Activated naive CD8-positive, alpha-beta T cell treated with anti-CD3 and anti-CD28 coated beads, Interleukin-2, amount 50 U/mL, for 16 hours (primary cell): ENCODE measurements around the gene GAN.

Source experiments
- DNase-seq: peaks from one replicate; pipeline ENCODE4 v3.0.0-alpha.2; 2020; ENCODE audit warnings: low read depth, low spot score

Gene GAN

DNA sequence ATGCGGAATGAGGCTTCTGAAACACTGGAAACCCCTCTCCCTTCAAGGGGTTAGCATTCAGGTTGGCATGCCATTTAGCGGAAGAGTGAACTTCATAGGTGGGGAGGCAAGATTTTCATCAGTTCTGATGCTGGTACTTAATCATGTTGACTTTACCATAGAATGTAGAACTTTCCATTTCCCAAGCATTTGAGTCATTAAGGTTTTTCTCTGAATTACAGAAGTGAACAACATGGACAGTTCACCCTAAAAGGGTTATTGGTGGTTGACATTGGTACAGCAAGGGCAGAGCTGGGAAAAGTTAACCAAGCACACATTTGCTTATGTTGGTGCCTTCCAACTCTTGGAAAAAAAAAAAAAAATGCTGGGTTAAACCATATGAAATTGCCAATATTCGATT is 39.1 kb downstream of the GAN start:
- DNase-seq: no peak

DNA sequence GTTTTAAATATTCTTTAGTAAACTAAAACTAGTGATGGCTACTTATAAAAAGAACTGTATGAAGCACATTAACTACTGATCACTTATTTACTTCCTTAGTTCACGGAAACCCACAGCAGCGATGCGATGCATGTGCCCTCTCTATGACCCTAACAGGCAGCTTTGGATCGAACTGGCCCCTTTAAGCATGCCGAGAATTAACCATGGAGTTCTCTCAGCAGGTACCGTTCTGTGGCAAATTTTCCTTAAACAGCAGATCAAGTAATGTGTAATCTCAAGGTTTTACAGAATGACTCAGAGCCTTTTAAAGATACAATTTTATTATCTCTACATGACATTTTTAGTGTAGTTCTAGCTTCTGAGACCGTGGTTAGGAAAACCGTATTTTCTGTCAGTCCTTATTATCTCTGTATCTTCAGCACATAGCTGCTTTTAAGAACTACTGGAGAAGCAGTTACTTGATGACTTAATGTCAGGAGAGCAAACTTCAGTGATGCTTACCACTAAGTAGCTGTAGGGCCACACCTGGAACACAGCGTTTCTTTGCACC is 43.0 kb downstream of the GAN start:
- no peak for DNase-seq

DNA sequence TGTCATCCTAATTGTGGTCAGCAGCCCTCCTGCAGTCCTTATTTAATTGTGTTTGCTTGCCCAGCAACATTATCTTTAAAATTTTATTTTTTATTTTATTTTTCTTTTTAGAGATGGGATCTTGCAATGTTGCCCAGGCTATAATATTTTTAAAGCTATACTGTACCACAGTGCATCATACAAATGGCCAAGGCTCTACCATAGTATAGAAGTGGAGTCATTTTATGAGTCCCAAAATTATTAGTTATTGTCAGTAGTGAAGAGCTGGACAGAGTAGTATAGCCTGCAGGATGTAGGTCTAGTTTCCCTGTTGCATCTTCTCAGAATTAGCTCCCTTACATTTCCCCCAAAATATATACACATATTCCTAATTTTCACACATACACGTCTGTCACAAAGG is 44.1 kb downstream of the GAN start:
- DNase-seq: no peak

DNA sequence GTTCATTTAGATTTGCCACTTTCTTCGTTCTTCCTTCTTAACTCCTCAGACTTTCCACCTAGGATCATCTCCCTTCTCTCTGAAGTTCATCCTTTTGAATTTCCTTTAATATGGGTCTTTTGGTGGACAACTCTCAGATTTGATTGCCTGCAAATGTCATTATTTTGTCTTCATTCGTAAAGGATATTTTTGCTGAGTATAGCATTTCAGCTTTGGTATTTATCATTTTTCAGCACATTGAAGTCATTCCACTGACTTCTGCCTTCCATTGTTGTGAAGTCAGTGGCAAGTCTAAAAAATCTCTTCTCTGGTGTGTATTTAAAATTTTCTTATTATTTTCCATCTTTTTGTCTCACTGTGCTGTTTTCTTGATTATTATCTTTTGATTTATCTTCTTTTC is 45.4 kb downstream of the GAN start:
- no peak for DNase-seq

DNA sequence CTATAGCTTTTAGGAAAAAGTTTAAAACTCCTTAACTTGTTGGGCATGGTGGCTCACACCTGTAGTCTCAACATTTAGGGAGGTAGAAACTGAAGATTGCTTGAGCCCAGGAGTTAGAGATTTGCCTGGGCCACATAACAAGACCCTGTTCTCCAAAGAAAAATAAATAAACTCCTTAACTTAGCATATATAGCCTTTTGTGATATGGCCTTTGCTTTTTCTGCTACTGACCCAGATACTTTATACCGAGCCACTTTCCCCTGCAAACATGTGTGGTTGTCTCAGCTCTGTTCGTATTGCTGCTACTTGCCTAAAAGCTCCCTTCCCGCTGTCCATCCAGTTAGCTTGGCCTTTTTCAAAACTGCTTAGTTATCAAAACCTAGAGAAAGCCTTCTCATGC is 51.0 kb downstream of the GAN start:
- DNase-seq: no peak

DNA sequence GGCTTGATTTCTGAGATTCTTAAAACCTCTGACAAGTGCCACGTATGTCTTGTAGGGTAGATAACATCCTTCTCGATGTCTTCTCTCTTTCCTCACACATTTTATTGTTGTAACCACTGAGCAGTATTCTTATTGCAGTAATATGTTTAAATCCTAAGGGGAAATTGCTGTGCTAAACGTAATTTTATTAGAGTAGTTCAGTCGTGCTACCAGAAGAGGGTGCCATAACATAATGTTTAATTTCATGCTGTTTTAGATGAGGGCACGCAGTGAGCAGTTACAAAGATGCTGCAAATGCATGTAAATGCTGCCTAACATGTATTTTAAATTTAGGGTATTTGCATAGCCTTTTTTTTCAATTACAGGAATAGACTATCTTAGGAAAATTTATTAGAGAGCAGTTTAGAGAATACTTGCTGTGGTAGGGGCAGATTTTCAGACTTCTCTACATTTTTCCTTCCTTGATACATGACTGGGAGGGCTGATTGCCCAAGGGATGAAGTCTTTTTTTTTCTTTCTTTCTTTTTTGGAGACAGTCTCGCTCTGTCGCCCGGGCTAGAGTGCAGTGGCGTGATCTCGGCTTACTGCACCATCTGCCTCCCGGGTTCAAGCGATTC is 51.7 kb downstream of the GAN start:
- DNase-seq: no peak

DNA sequence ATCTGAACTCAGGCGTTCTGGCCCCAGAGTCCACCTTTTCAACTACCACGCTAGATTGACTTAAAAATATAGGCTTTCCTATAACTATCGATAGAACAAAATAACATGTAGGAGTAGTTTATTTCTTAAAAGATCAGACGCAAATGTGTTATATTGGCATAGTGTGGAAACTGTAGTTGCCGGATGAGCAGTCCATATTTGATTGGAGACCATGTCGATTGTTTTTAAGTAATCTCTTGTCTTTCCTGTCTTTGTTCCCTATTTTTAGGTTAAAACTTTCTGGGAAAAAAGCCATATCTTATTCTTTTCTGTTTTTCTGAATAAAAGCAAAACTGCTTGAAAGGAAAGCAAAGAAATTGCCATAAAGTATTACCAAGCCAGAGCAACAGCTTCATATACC is 53.1 kb downstream of the GAN start:
- no peak for DNase-seq

DNA sequence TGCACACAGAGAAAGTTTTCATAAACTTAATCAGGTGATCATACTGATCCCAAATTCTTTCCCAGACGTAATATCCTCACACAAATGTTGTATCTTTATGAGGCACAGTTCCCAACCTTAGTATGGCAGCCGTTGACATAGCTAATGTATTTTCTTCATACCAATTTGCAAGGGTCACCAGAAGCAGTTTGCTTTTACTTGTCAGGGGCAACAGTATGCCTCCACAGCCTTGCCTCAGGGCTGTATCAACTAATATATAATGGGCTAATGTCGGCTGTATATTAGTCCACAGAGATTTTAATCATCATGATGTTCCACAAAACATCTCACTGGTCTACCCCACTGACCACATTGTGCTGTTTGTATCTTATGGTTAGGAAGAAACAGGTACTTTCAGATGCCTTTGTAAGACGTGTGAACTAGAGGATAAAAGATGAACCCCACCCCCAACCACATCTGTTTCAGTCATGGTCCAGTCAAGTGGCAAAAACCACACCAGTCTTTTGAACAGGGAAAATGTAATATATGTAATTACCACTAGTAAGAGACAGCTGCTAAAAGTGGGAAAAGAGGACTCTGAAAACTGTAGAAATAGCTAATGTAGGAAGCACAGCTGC is 55.2 kb downstream of the GAN start:
- DNase-seq: no peak

DNA sequence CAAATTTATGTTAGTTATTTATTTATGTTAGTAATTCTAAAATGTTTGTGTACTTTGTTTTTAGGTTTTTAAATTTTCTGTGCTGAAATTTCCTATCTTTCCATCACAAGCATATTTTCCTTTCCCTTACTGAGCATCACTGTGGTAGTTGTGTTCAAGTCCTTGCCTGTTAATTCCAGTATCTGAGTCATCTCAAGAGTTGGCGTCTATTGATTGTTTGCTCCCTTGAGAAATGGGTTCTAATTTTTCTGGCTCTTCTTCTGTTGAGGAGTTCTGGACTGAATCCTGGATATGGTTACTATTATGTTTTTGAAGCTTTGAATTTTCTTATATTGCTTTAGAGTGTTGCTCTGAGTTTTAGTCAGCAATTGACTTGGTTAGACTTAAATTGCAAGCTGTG is 56.3 kb downstream of the GAN start:
- DNase-seq: no peak

DNA sequence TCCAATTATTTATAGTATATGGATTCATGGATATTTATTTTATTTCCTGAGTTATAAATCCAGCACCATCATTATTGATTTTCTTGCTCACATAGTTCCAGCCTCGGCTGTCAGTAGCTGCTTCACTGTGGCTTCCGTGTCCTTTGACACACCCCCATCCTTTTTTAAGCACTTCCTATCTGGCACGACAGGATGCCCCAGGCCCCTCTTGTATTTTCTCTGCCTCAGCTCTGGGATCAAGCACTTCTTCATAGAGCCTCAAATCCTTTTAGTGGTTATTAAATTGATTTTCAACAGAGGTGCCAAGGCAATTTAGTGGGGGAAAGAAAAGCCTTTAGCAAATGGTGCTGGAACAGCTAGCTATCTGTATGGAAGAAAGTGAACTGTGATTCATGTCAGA is 59.8 kb downstream of the GAN start:
- DNase-seq: no peak

DNA sequence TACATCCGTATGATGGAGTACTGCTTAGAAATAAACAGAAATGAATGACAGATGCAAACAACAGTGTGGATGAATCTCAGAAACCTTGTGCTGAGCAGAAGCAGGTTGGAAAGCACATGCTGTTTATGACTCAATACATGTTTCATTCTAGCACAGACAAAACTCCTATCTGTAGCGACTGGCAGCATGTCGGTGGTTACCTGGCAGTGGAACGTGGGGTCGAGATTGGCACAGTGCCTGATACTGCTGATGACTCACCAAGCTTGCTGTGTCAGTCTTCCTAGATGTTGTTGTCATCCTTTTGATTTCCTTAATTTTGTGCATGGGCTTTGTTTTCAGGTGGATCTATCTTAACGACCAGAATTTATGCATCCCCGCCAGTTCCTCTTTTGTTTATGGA is 62.1 kb downstream of the GAN start:
- no peak for DNase-seq

DNA sequence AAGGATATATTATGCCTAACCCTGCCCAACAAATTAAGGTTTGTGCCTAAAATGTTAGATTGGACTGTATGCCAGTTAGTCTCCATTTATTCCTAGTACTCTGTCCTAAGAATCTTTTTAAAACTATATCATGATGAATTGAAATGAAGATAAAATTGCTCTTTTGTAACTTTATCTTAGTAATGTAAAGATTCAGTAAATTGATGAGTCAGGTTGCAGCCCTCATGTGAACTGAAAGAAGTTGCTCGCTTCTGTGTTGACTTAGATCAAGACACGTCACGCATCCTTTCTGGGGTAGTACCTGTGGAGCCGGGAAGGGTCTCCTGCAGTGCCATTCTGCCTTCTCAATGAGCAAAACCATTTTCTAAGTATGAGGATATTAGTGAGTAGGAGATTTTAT is 63.3 kb downstream of the GAN start:
- DNase-seq: no peak

DNA sequence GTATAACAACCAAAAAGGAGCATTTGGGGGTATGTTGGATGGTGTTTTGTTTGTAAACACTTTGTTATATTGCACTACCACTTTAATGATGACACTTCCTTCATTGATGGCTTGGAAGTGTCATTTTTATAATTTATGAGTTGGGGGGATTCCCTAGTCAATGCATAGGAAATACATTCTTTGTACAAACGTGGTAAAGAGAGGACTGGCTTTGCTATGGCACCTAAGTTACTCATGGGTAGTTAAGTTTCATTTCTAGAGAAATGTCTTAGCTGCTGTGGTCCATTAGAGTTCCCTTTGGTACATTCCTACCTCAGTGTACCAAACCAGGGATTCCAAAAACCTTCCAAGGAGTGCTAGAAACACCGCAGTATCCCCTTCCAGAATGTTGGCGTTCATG is 66.2 kb downstream of the GAN start:
- no peak for DNase-seq

DNA sequence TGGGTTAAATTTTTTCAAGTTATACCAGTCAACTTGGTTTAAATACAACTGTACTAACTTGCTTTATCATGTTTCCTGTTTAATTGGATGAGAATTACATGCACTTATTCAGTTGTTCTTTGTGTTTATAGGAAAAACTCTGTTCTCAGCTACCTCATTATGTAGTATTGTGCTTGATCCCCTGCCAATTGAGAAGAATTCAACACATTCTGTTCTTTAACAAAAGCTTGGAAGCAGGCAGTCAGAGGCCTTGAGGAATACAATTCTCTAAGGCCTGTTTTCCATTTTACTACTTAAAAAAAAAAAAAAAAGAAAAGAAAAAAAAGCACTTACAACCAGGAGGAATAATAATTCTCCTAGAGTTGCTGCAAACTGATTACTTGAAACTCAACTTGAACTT is 69.2 kb downstream of the GAN start:
- no peak for DNase-seq

DNA sequence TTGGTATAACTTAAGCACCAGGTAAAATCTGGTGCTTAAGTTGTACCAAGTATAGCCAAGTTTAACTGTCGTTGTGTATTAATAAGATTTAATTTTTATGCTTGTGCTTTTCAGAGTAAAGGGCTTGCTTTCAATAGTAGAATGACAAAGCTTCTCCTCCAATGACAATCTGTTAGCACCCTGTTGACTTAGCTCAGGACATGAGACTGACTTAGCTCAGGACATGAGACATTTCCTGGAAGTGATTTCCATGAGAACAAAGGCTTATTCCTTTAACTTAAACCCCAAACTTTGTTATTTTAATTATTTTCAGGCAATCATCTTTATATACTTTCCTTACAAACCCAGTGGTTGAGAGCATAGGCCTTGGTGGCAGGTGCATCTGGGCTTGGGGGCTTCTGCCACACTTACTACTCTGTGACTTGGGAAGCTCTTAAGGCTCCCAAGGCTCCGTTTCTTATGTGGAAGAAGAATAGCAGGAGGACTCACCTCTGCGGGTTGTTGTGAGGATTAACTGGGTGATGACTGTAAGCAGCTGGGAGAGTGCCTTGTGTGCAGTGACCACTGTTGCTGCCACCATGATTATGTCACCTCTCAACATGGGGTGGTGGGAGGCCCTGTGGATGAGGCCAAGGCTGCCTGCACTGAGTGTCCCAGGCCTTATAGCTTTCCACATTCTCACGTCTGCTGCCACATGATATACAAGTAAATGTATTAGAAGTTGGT is 70.4 kb downstream of the GAN start:
- no peak for DNase-seq

DNA sequence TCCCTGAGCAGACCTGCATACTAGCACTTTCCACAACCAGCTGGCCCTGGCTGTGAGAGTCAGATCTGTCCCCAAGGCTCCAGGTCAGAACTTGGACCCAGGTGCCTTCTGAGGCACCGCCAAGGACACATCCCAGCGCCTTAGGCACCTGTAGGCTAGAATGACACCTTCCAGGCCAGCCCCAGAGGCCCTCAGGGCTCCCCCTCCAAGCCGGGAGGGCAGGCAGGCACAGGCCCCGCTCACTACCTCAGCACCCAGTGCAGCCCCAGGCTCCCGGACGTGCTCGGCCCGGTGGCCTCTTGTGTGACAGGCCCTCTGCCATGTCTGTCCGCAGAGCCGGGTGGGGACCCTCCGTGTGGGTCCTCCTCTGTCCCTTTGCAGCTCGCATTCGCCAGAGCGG is 73.6 kb downstream of the GAN start:
- no peak for DNase-seq

DNA sequence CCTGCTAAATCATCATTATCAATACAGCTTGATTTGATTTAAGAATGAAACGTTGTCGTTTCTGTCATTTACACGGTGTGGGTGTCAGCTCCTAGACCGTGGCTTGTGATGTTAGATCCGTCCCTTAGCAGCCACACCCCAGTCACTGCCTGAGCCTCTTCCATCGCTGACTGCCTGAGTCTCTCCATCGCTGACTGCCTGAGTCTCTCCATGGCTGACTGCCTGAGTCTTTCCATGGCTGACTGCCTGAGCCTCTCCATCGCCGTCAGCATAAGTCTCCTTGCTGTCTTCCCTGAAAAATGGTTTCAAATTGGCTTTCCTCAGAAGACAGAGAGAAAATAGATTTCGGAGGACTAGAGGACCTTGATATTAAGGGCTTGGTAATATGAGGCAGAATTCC is 76.1 kb downstream of the GAN start:
- DNase-seq: no peak

DNA sequence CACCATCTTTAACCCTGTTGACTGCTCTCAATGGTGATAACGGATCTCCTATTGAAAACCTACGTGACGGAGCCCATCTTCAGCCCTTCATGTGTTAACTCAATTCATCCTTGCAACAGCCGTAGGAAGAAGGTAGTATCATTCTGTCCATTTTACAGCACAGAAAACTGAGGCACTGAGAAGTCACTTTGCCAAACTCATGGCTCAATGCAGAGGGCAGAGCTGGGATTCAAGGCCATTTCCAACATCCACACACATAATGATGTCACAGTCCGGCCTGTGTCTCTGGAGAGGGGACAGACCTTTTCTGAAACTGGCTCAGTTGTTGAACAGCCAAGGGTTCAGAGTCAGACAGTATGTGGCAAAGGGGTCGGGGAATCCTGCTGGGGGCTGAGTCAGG is 77.2 kb downstream of the GAN start:
- no peak for DNase-seq

DNA sequence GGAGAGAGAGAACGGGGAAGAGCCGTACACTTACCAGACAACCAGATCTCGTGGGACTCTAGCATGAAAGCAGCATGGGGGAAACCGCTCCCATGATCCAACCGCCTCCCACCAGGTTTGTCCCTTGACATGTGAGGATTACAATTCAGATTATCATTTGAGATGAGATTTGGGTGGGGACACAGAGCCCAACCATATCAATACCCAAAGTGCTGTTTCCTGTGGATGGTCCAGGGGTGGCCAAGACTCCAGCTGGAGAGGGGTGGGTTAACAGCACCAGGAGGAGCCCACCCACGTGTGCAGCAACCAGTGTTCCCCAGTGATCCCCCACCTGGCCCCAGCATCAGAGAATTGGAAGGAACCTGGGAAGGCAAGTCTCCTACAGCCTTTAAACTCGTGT is 79.7 kb downstream of the GAN start:
- no peak for DNase-seq

DNA sequence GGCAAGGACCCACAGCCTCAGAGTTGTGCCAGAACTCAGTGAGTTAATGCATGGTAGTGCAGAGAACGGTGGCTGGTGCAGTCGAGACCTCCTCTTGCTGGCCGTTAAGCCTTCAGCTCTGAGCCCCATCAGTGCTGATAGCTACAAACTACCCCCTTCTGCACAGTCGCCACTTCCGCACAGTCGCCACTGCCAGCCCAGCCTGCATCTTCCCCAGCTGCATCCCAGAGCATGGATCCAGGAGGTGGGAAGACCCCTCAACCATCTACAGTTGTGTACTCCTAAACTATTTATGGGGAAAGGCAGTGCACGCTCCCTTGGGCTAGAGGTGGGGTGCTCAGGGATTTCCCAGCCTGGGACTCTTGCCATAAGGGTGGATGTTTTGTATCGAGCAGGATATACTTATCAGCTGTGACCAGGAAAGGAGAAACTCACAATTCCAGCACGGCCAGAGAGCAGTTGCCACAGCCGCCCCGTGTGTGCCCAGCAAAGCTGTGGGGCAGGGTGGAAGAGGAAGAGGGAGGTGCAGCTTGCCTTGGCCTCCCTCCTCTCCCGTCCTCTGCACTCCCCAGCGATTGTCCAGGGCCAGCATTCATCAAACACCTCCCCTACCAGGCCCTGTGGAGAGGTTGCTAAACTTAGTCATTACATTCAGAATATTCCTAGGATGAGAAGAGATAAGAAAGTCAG is 80.3 kb downstream of the GAN start:
- no peak for DNase-seq

DNA sequence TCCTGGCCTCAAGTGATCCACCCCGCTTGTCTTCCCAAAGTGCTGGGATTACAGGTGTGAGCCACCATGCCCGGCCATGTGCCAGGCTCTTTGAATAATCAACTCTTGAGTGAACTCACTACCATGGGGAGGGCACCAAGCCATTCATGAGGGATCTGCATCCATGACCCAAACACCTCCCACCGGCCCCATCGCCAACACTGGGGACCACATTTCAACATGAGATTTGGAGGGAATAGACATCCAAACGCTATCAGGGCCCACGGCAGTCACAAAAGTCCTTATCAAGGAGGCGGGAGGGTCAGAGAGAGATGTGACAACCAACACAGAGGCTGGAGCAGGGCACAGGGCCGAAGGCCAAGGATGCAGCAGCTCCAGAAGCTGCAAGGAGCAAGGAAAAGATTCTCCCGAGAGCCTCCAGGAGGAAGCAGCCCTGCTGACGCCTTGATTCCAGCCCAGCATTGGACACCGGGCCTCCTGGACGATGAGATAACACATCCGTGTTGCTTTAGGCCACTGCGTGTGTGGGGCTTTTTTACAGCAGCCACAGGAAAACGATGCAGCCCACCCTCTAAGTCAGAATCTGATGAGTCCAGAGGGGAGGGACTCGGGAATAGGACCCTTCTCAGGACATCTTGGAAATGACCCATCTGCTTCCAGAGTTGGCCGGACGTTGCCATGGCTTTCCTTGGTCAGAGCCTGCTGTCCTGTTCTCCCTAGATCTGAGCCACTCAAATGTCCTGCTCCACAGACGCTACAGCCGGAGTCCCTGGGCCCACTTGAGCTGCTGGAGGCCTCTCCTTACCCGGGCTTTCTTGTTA is 82.5 kb downstream of the GAN start:
- DNase-seq: no peak
